GM21737 (cell line): ENCODE results near the gene RXYLT1.
"Not testable (repeated sequence)": the region's sequence is repeated elsewhere in the genome, so short reads cannot be mapped to it uniquely, and the experiment has no call there.

Source experiments
- ATAC-seq: cut with Tn5 transposase; IDR thresholded peaks from one replicate; pipeline ENCODE4 v1.9.1; 2021; ENCODE audit warnings: mild to moderate bottlenecking, moderate library complexity; ENCODE audit not compliant: unreplicated experiment

Gene RXYLT1, protein sequence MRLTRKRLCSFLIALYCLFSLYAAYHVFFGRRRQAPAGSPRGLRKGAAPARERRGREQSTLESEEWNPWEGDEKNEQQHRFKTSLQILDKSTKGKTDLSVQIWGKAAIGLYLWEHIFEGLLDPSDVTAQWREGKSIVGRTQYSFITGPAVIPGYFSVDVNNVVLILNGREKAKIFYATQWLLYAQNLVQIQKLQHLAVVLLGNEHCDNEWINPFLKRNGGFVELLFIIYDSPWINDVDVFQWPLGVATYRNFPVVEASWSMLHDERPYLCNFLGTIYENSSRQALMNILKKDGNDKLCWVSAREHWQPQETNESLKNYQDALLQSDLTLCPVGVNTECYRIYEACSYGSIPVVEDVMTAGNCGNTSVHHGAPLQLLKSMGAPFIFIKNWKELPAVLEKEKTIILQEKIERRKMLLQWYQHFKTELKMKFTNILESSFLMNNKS

DNA sequence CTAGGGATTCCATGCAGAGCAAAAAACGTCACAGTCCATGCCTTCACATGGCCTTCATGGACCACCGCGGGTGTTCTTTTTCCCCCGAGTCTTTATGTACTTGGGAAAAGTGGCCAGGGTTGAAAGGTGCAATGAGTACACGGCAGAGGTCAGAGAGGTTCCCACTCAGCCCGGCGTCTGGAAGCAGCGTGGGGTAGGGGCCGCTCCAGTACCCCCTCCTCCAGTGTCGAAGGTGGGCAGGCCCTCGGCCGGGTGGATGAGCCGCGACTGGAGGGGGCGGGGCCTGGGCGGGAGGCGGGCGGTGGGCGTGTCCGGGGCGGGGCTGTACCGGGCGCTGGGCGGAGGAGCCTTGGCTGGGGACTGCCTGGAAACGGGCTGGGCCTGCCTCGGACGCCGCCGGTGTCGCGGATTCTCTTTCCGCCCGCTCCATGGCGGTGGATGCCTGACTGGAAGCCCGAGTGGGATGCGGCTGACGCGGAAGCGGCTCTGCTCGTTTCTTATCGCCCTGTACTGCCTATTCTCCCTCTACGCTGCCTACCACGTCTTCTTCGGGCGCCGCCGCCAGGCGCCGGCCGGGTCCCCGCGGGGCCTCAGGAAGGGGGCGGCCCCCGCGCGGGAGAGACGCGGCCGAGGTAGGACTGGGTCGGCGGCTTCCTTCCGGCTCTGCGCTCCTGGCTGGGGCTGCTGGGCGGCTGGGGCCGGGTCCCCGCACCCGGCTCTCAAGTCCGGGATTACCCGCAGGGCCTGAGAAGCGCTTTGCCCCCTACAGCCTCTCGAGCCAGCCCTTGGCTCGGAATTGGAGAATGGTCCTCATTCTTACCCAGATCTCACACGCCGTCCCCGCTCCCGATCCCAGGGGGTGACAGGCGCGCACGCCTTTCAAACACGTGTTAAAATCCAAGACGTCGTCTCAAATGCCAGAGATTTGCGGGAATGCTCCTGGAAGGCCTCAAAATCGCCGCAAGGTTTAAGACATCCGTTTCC is at the start of gene RXYLT1:
TSS of gene RXYLT1 (plus strand) at position 412 of the 984 bp plus-strand sequence. CDS start at position 464, 52 bp downstream.
- peak; percentile 95 for ATAC-seq

DNA sequence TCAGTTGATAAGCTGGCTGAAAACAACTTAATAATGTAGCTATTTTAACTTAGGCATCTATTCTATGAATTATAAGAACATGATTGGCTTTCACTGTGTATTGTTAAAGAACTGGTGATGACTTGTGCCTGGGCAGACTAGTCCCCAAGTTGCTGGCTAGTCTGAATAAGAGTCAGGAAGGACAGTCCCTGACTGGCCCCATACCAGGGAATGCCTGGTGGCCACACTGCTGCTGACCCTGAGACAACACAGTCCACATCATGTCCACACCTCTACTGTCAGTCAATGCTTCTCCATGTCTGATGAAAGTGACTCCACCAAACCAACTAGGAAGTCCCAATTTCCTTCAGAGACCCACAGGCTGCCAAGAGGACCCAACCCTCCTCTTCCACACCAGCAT is 46.9 kb upstream of the RXYLT1 start:
- ATAC-seq, result not testable (repeated sequence)

DNA sequence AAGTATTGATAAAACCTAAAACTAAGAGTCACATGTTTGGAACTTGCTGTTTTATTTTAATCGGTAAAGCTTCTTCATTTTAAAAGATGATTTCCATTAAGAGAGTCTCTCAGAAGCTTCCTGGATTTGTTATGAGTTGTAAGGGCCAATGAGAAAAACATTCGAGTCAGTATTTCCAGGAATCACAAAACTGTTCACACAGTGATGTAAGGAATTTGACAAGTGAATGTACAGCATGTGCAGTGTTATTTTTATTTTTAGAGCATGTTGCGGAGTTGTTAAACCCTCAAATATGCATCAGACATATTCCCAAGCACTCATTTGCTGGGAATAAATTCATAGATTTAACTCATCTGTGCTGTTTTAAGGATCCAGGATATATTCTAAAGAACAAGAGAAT is 46.1 kb upstream of the RXYLT1 start:
- not testable (repeated sequence) for ATAC-seq

DNA sequence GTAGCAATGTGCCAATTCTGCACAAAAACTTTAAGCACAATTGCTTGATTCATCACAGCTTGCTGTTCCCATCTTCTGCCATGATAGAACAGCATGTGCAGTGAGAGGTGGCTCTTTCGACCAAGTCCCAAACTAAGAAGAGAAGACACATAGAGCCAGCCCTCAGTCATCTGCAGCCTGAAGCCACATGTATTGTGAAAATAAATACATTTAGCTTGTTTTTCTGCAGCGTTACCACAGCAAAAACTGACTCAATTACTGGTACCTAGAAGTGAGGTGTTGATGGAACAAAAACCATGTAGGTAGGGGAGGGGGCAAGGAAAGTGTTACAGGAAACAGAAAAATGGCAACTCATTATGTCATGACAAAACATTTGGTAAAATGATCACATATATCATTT is 39.2 kb upstream of the RXYLT1 start:
- ATAC-seq, result not testable (repeated sequence)

DNA sequence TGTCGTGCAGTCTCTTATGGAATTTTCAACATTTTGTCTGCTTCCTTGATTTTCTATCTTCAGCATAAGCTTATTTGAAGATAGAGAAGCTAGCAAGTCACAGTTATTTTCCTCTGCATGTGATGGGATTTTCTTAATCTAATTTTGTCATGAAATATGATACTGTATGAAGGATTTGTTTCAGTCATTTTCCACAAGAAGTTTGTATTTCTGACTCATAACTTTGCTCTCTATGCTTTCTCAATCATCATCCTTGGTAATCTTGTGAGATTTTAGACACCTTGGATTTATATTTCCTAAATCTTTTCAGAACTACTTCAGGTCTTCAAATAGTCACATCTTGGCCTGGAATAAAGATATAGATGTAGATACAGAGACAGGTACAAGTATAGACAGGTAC is 38.3 kb upstream of the RXYLT1 start:
- not testable (repeated sequence) for ATAC-seq

DNA sequence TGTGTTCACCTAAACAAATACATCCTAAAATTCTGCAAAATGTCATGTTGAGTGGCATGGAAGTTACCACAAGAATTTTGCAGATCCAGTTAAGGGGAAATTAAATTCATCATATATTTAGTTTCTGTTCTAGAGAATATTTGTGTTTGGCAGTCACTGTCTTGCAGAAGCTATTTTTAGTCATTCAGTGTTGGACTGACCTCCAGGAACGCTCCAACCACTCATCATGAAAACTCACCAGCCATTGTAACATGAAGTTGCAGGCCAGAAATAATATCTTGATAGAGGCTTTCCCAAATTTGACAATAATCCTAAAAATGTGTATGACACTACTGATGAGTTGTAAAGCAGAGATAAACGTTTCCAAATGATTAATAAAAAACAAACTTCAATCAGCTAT is 35.6 kb upstream of the RXYLT1 start:
- not testable (repeated sequence) for ATAC-seq

DNA sequence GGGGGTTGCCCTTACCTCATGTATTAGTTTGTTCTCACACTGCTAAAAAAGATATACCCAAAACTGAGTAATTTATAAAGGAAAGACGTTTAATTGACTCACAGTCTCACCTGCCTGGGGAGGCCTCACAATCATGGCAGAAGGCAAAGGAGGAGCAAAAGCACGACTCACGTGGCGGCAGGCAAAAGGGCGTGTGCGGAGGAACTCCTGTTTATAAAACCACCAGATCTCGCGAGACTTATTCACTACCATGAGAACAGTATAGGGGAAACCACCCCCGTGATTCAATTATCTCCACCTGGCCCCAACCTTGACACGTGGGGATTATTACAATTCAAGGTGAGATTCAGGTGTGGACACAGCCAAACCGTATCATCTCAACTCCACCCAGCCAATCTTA is 33.2 kb upstream of the RXYLT1 start:
- ATAC-seq, result not testable (repeated sequence)

DNA sequence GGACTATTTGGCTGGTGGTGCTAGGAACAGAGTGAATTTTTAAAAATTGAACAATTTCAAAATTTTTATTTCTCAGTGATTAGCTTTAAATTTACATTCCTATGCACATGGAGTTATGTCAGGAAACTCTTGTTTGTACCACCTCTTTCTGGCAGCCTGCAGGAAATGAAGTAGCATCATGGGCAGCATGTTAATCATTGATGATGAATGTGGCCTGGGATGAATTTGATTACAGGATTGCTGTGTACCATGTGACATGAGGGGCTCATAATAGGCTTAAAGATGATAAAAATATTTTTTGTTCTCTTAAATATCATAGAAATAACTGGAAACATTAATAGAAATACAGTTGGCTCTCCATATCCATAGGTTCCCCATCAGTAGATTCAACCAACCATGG is 32.6 kb upstream of the RXYLT1 start:
- ATAC-seq, result not testable (repeated sequence)

DNA sequence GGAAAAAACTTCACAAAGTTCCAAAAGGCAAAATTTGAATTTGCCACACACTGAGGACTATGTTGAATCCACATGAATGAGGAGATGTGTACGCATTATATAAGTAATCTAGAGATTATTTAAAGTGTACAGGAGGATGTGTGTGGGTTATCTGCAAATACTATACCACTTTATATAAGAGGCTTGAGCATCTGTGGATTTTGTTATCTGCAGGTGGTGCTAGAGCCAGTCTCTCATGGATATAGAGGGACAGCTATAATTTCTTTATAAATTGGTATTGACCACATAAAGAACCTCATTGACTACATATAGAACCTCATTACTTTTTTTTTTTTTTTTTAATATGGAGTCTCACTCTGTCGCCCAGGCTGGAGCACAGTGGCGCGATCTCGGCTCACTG is 32.2 kb upstream of the RXYLT1 start:
- no peak for ATAC-seq

DNA sequence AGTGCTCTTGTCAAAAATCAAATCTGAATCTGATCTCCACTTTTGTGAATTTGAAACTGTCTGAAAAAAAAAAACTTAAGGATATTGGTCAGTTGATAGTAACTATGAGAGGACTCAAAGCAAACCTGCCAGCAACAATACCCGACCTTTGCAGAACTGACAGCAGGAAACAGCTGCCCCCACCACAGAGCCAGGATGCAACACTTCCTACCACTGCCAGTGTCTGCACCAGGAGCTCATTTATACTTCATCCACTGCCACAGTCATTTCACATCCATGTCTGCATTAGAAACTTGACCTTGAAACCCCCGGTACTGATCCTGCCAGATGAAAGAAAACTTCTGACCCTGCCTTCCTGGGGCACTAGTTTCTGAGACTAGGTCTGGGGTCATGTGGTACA is 27.4 kb upstream of the RXYLT1 start:
- no peak for ATAC-seq

DNA sequence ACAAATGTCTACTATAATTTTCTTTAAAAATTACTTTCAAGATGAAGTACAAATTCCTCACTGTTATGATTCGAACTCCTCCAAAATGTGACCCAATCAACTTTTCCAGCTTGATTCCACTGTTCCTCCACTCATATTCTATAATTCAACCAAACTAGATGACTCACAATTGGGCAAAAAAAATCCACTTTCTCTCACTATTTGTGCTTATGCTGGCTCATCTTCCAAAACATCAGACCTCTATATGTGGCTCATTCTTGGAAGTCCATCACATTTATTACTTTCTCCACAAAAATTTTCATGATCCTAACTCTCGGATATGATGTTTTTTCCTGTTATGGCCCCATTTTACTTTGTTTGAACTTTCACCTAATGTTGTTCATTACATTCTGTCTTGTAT is 26.9 kb upstream of the RXYLT1 start:
- no peak for ATAC-seq

DNA sequence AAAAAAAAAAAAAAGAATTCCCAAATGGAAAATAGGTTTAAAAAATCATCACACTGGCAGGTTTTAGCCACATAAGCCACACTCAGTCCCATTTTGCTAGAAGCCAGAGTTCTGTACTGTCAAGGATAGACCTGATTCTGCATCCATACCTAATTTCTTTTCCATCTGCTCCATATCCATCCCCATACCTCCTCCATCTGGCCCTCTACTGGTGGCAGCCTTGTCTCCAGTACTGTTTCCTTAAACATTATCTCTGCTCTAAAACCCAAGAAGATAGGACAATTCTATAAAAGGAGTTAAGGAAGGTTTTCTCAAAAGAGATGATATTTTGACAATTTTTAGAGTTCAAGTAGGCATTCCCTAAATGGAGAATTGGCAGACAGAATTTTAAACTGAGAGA is 26.0 kb upstream of the RXYLT1 start:
- no peak for ATAC-seq

DNA sequence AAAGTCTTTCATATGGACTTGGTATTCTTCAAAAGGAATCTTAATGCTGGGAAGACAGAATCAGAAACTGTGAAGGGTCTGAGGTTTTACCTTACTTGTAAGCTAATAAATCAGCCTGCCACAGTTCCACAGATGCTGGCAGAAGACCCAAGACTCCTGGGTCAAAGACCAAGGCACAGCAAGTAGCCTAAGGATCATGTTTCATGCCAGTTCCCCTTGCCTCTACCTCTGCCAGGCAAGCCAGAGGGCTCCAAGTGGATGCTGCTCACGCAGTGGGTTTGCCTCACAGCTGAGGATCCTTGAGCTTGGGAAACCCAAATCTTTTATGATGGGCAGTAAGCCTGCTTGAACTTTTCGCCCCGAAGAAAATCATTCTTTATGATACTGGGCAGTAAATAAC is 15.2 kb upstream of the RXYLT1 start:
- no peak for ATAC-seq

DNA sequence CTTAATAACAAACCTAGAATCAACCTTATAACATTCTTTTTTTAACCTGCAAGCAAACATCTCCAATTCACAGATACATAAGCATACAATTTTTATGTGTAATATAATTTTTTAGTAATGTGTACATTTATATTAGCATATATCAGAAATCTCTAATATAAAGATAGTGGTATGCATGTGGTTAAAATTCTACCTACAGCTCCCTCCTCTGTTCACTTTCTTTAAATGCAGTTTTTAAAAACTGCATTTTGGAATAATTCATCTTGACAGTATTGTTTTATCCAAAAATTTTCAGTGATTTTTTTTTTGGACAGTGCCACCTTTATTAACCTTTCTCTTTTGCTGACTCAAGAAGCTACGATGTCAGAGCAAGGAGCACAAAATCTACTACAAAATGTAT is 13.2 kb upstream of the RXYLT1 start:
- ATAC-seq, result no peak

DNA sequence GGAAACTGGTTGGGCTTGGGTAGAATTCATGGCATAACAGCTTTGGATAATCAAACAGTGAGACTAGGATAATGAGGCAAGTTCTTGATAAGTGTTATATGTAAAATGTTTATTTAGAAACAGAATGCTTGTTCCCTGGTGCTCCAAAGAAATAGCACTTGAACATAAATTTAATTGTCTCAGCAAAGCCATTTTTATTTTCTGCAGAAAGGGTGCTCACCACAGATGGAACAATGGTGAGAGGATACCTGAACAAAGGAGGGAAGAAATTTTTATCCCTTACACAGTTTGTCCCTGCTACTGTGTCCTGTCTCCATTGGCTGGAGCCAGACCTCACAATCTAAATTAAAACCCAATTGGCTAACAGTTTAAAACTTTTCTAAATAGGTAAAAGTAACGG is 9.3 kb upstream of the RXYLT1 start:
- ATAC-seq, result no peak

DNA sequence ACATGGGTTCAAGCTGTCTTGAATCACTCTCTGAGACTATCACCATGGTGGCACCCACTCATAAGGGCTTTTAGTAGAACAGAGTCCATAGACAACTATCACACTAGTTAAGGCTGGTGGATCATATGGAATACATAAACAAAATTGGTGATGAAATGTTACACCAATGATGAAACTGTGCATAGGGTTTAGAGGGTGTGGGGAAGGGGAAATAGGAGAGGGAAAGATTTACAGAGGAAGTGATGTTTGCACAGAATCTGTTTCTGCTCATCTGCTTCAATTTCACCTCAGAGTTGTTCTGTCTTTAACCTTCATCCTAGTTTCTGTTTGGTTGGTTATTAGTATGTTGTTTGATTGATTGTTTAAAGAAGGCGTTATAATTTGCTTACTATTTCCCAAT is 2.4 kb upstream of the RXYLT1 start:
- no peak for ATAC-seq

DNA sequence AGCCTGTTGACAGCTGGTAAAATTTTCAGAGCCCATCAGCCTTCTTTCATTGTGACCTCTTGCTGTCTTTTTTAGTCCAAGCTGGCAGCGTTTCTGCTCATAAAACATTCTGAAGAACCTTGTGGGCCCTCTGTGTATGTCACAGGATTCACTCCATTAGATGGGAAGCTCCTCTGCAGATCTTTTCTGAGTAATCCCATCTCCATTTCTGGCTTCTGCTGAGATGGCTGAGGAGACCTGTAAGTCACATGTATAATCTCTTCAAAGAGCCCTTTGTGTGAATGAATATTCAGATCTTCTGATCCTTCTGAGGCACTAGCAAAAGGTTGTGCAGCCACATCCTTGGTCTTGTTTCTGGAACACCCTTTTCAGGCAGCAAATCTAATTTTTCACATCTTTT is 2.8 kb downstream of the RXYLT1 start:
- ATAC-seq, result no peak

DNA sequence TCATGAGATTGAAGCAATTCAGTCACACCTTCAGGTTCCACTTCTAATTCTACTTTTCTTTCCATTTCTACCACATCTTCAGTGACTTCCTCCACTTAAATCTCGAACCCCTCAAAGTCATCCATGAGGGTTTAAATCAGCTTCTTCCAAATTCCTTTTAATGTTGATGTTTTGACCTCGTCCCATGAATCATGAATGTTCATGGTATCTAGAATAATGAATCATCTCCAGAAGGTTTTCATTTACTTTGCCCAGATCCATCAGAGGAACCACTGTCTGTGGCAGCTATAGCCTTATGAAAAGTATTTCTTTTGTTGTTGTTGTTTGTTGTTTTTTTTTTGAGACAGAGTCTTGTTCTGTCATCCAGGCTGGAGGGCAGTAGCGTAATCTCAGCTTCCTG is 7.6 kb downstream of the RXYLT1 start:
- no peak for ATAC-seq

DNA sequence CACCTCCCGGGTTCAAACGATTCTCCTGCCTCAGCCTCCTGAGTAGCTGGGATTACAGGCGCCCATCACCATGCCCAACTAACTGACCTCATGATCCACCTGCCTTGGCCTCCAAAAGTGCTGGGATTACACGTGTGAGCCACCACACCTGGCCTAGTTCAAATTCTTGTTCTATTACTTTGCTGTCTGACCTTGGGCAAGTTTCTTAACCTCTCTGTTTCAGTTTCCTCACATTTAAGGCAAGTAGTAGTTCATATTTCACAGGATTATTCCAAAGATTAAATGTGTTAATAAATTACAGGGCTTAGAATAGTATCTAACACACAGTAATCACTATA is 10.9 kb downstream of the RXYLT1 start:
- no peak for ATAC-seq

DNA sequence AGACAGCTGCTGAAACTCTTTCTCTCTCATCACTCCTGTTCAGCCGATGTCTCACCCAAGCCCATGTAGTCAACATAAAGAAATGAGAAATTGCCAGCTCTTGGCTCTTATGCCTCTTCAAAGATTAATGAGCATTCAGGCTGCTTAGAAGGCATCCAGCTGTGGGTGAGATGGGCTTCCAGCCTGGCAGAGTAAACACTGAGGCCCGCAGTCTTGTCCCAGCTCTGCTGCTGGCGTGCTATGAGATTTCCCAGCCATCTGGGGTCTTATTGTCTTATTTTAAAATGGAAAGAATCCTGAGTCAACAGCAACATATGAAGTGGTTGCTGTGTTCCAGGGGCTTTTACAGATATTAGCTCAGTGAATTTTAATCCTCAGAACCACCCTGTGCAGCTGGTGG is 12.6 kb downstream of the RXYLT1 start:
- ATAC-seq, result no peak

DNA sequence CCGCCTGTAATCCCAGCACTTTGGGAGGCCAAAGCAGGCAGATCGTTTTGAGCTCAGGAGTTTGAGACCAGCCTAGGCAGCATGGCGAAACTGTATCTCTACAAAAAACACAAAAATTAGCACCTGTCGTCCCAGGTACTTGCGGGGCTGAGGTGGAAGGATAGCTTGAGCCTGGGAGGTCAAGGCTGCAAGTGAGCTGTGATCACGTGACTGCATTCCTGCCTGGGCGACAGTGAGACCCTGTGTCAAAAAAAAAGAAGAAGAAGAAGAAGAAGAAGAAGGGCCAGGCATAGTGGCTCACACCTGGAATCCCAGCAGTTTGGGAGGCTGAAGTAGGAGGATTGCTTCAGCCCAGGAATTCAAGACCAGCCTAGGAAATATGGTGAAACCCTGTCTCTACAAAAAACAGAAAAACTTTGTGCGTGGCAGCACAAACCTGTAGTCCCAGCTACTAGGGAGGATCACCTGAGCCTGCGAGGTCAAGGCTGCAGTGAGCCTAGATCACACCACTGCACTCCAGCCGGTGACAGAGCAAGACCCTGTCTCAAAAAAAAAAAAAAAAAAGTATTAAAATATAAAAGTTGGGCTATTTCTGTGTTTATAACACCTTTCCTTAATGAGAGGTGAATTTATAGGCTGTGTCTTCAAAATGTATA is 15.5 kb downstream of the RXYLT1 start:
- no peak for ATAC-seq
